GM11168 (cell line): Measurements from ENCODE around the gene CCDC80.

Experiments
- in situ Hi-C: fragments of 300-500 bp; cut with MboI; formaldehyde crosslinking; loops from one replicate; pipeline ENCODE4 v1.12.0; 2022; ENCODE audit warnings: low sequenced_read_pairs; ENCODE audit not compliant: unreplicated experiment

CCDC80 gene, protein sequence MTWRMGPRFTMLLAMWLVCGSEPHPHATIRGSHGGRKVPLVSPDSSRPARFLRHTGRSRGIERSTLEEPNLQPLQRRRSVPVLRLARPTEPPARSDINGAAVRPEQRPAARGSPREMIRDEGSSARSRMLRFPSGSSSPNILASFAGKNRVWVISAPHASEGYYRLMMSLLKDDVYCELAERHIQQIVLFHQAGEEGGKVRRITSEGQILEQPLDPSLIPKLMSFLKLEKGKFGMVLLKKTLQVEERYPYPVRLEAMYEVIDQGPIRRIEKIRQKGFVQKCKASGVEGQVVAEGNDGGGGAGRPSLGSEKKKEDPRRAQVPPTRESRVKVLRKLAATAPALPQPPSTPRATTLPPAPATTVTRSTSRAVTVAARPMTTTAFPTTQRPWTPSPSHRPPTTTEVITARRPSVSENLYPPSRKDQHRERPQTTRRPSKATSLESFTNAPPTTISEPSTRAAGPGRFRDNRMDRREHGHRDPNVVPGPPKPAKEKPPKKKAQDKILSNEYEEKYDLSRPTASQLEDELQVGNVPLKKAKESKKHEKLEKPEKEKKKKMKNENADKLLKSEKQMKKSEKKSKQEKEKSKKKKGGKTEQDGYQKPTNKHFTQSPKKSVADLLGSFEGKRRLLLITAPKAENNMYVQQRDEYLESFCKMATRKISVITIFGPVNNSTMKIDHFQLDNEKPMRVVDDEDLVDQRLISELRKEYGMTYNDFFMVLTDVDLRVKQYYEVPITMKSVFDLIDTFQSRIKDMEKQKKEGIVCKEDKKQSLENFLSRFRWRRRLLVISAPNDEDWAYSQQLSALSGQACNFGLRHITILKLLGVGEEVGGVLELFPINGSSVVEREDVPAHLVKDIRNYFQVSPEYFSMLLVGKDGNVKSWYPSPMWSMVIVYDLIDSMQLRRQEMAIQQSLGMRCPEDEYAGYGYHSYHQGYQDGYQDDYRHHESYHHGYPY

GRCh38 chr3:112640930-112641801 lies at the start of gene CCDC80:
Gene CCDC80, minus strand, starts transcription at chr3:112641143. Its CDS starts 1,238 bp downstream, at chr3:112639905.
- in situ Hi-C loops: loop anchor here (5.0 to 10.0 kb wide), 3 partner anchors 94 to 336 kb away; partner anchors contain the start of gene CD200R1

GRCh38 chr3:112689989-112690388 lies 49.0 kb upstream of the CCDC80 start:
- in situ Hi-C loops: no loop called here

DNA sequence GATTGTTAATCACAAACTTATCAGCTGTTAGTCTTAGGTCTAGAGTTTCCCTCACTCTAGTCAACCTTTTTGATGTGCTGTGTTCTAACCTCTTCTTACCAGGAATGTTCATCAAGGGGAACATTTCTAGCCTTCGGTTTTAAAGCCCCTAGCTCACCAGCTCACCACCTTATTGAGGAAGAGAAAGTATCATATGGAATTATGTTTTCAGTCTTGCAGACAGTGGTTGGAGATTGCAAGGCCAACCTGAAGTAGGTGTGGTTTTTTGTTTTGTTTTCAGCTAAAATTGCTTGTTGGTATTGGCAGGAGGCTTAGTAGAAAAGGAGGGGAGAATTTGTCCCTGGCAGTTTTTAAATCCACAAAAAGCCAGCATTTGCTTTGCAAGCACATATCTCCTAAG lies 48.4 kb upstream of the CCDC80 start:
- in situ Hi-C loops: no loop called here

DNA sequence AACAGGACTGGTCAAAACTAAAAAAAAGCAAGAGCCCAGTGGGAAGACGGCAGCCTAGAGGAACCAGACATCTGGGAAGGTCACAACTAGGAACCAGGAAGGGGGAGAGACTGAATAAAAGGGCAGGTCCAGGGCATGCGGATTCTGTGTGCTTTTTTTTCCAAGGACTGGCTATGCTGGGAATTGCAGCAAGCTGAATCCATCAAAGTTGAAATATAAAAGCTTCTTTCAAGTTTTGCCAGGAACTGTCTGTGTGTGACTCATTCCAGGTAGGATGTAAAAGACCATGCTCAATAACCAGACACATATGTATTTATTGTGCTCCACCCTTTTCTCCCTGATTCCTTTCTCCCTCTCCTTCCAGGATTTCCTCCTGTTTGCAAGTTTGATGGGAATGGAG lies 47.9 kb upstream of the CCDC80 start:
- in situ Hi-C loops: no loop called here

DNA sequence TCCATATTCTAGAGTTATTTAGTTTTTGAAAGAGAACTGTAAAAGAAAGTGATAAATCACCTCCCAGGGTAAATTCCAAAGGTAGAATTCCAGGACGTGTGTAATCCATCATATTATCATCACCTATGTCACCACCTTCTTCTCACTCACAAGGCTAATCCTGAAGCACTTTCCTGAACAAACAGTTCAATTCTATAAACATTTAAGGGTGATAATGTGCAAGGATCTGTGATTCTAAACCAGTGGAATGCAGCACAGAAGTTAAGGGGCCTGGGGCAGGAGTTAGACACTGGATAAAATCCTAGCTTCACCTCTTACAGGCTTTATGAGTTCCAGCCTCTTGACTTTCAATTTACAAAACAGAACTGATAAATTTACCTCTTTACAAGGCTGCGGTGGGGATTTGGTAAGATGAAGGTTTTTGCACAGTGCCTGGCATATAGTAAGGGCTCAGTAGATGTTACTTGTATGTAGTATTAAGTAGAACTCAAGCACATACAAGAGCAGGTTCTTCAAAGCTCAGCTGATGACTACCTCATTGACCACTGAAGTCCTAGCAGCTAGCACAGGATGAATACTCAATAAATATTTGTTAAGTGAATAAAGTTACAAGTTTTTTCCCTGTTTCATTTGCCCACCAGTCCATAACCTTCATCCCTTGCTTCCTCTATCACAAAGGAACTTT lies 47.3 kb upstream of the CCDC80 start:
- in situ Hi-C loops: no loop called here

DNA sequence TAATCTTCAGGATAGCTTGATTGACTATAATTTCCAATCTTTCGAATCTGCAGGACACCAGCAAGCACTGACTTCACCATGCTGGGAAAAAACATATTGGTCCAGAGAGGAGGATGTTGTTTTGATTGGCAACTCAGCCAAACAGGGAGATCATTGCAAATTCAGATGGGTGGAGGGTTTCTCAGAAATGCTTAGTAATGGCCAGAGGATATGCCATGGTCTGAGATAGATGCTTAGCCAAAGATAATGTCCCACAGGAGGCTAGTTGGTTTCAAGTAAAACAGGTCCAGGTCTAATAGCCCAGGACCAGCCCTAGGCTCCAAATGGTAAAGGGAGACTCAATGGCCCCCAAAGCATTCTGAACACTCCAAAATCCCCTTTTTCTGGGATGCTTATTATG lies 46.7 kb upstream of the CCDC80 start:
- in situ Hi-C loops: no loop called here

DNA sequence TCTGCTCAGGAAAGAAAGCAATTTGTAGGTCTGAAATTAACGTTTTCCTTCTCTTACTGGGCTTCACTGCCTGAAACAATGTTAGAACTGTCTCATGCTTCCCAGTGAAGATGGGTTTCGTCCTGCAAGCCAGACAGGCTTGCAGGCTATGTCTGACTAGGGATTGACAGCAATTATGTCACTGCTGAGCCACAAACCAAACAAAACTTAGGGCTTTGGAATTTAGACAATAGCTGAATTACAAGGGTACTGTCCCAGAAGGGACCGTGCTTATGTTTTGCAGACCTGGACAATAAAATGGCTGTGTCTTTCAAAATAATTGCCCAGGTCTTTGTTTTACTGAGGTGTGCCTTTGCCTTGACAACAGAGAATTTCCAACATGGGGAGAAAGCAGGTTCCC lies 46.3 kb upstream of the CCDC80 start:
- in situ Hi-C loops: no loop called here

GRCh38 chr3:112685956-112686799 lies 45.2 kb upstream of the CCDC80 start:
- in situ Hi-C loops: no loop called here

DNA sequence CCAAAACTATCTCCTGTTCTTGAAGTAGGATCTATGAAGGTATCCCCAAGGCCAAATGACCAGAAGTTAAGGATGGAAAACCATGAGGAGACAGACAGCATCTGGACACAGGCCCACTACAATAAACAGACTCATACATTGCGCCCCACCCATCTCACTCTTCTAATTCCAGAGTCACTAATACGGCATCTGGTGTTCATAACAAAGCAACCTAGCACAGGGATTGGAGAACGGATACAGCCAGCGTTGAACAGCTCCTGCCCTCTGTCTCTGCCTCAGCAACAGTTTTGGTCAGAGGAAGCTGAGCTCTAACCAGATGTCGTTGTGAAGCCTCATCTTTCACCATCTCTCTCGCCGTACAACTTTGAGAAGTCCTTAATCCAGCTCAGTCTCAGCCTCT lies 44.5 kb upstream of the CCDC80 start:
- in situ Hi-C loops: no loop called here

- in situ Hi-C loops: no loop called here
These were observed 41.4 kb upstream of the CCDC80 start for GRCh38 chr3:112682361-112682760.

DNA sequence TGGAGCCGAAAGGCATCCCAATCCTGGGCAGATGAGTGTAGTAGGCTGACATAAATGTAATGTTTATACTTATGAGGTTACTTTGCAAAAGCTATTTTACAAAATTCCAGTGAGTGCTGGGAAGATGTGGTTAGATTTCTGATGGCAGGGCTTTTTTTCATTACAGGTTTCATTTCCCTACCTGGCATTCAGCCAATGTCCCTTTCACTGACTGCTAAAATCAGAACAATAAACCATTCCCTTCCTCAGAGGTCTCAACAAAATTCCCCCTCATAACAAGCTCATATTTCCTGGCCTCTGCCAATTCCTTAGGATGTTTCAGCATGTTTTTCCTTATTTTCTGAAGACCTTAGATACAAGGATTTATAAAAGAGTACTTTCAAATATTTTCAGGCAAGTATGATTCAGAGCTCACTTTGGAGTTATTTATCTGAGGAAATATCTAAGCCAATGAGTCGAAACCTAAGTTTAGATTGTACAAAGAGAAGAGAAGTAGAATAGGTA lies 40.9 kb upstream of the CCDC80 start:
- in situ Hi-C loops: no loop called here

DNA sequence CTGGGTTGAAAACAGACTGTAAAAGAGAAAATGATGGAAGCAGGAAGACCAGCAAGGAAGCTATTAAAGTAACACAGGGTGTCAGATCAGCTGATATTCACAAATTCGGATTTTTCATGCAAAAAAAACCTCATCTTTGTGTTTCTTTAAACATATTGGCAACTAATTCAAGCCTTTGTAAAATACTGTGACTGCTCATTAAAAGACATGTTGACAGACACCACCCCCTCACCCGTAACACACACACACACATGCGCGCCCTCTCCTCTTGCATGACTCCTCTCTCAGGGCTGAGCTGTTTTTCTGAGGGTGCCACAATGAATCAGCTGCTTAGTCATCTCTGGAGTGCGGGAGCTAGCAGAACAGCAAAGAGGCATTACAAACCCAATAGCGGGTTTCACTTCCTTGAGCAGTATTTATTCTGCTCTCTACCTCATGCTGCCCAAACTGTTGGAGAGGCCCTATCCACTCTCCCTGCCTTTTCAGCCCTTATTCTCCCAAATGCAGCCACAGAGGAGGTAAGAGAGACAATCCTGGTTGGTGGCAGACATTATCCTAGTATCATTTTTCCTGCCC lies 35.8 kb upstream of the CCDC80 start:
- in situ Hi-C loops: no loop called here

GRCh38 chr3:112675943-112676535 lies 35.1 kb upstream of the CCDC80 start:
- in situ Hi-C loops: no loop called here

GRCh38 chr3:112675349-112675748 lies 34.4 kb upstream of the CCDC80 start:
- in situ Hi-C loops: no loop called here

- in situ Hi-C loops: no loop called here
These were observed 32.0 kb upstream of the CCDC80 start for GRCh38 chr3:112672716-112673541.

- in situ Hi-C loops: no loop called here
These were observed 31.2 kb upstream of the CCDC80 start for GRCh38 chr3:112671930-112672715.
